Uterus (tissue), 4 donors: ENCODE data around the gene BNC1. TPM values are rescaled to one million over a fixed set of nuclear protein-coding genes. Genes with fewer than 3 reads are reported as not detected.

ENCODE experiments used
- DNase-seq, 2 donors: peaks; one replicate each; pipeline ENCODE4 v3.0.0-alpha.2; 2019 to 2020
- H3K27ac ChIP-seq, 2 donors: fragments of 200-600 bp; sonication (generic); 1 replicate in 1 of 2; 2 replicates in 1 of 2; pipeline ENCODE4 v1.5.1; 2016 to 2018
- H3K27me3 ChIP-seq, 2 donors: fragments of 200-600 bp; sonication (generic); one replicate each; pipeline ENCODE4 v1.5.1; 2018 to 2019; ENCODE audit warnings: control low read depth in 1 of 2
- H3K36me3 ChIP-seq, 2 donors: fragments of 200-600 bp; sonication (generic); one replicate each; pipeline ENCODE4 v1.5.1; 2019; ENCODE audit warnings: control low read depth in 1 of 2
- H3K4me1 ChIP-seq, 2 donors: fragments of 200-600 bp; sonication (generic); one replicate each; pipeline ENCODE4 v1.5.1; 2018 to 2019; ENCODE audit warnings: control low read depth in 1 of 2
- H3K4me3 ChIP-seq, 2 donors: fragments of 200-600 bp; sonication (generic); 1 replicate in 1 of 2; 2 replicates in 1 of 2; pipeline ENCODE4 v1.5.1; 2018 to 2019; ENCODE audit warnings: mild to moderate bottlenecking in 1 of 2
- H3K9me3 ChIP-seq, 2 donors: fragments of 200-600 bp; sonication (generic); one replicate each; pipeline ENCODE4 v1.5.1; 2019; ENCODE audit warnings: control low read depth in 1 of 2
- POLR2A ChIP-seq, 2 donors: fragments of 450-650 bp; IDR thresholded peaks; one replicate each; pipeline ENCODE4 v1.6.1; 2016; ENCODE audit warnings: antibody characterized with exemption in 2 of 2, mild to moderate bottlenecking in 1 of 2, moderate library complexity in 1 of 2
- intact Hi-C: fragments of 100-400 bp; cut with DNase I; formaldehyde crosslinking; loops from one replicate; pipeline ENCODE4 v1.15.1; 2023; ENCODE audit warnings: low total_unique reads
- total RNA-seq, 4 donors: library from RNA; depleted of rRNA in 3 of 4; stranded (reverse); fragments of >200 nt in 3 of 4; gene quantifications; one replicate each; pipeline versions ENCODE4 v1.1.0 to v1.2.4, GENCODE V29; 2014 to 2023
- TF ChIP-seq, protein P1 (sequence below), 4 experiments: fragments of 200-600 bp in 2 of 4; fragments of 450-650 bp in 2 of 4; sonication (generic) in 2 of 4; IDR thresholded peaks; one replicate each; pipeline ENCODE4 v1.5.1; 2016 to 2019; ENCODE audit warnings: antibody characterized with exemption in 4 of 4, mild to moderate bottlenecking in 2 of 4, moderate library complexity in 1 of 4
- donor health status: DM: yes; HTN: yes; CAD: no.

Gene BNC1
- total RNA-seq, 4 donors from 2014 or later = 0.49 to 2.1 (median 0.59) TPM; not detected in 1

DNA sequence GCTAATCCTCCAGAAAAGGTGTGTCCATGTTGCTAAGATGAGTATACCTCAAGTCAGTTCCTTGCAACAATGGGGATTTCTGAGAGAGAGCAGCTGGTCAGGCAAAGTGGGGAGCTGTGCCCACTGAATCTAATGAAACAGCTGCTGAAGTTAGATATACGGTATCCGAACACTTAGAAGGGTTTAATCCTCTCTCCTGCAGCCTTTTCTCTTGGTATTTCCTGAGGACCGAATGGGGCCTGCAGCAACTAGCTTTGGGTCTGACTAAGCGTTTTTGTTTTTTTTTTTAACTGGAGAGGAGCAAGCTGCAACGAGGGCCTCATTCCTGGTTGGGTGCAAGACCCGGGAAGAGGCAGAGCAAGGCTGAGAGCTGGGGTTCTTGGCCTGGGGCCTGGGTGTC lies 37.6 kb upstream of the BNC1 start:
- H3K4me1 ChIP-seq = no peaks in the 10 kb centered on the region
- H3K4me3 ChIP-seq = no peak overlapping the region
- DNase-seq = no peak
- H3K27ac ChIP-seq = no peak overlapping the region
- intact Hi-C loops = no loop called here
- TF ChIP-seq, protein P1, sequence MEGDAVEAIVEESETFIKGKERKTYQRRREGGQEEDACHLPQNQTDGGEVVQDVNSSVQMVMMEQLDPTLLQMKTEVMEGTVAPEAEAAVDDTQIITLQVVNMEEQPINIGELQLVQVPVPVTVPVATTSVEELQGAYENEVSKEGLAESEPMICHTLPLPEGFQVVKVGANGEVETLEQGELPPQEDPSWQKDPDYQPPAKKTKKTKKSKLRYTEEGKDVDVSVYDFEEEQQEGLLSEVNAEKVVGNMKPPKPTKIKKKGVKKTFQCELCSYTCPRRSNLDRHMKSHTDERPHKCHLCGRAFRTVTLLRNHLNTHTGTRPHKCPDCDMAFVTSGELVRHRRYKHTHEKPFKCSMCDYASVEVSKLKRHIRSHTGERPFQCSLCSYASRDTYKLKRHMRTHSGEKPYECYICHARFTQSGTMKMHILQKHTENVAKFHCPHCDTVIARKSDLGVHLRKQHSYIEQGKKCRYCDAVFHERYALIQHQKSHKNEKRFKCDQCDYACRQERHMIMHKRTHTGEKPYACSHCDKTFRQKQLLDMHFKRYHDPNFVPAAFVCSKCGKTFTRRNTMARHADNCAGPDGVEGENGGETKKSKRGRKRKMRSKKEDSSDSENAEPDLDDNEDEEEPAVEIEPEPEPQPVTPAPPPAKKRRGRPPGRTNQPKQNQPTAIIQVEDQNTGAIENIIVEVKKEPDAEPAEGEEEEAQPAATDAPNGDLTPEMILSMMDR (IDR thresholded peaks at IDR 0.05) = no peak
- no peak for TF ChIP-seq POLR2A (IDR thresholded peaks at IDR 0.05)
- H3K27me3 ChIP-seq = no peaks in the 10 kb centered on the region
- no peaks in the 10 kb centered on the region for H3K36me3 ChIP-seq
- H3K9me3 ChIP-seq = no peaks in the 10 kb centered on the region

DNA sequence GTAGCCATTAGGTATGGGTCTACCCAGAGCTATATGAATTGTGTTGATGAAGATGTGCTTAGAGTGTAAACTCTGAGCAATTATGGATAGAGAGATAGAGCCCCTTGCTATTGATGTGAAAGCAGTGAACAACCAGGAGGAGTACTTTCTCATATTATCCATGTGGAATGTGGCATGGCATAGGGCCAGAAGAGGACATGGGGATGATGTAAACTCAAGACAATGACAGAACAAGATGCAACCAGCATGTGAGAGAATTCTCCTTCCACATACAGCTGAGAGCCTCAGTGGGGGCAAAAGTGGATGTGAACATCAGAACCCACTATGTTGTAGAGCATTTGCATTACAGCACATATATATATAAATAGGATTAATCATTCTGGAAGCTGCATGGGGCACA lies 36.4 kb upstream of the BNC1 start:
- H3K27me3 ChIP-seq = no peaks in the 10 kb centered on the region
- intact Hi-C loops = no loop called here
- H3K4me1 ChIP-seq = no peaks in the 10 kb centered on the region
- DNase-seq = no peak
- no peak overlapping the region for H3K27ac ChIP-seq
- TF ChIP-seq, protein P1 (IDR thresholded peaks at IDR 0.05) = no peak
- TF ChIP-seq POLR2A (IDR thresholded peaks at IDR 0.05) = no peak
- no peaks in the 10 kb centered on the region for H3K9me3 ChIP-seq
- H3K4me3 ChIP-seq = no peak overlapping the region
- no peaks in the 10 kb centered on the region for H3K36me3 ChIP-seq

DNA sequence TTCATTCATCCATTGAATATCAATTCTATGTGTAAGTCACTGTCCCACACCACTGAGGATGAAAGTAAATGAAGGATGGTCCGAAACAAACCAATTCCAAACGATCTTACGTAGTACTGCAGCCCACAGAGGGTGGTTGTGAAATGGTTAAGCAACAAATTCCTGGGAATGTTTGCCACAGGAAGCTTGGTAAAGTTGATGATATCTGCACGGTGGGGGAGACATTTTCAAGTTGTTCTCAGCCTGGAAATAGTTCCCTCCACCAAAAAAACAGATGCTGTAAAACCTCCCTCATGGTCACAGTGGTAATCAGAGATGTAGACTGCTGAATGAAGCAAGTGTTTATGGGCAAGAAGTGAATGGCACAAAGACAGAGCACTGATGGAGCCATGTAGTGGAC lies 35.9 kb upstream of the BNC1 start:
- H3K9me3 ChIP-seq = no peaks in the 10 kb centered on the region
- H3K36me3 ChIP-seq = no peaks in the 10 kb centered on the region
- no peak overlapping the region for H3K4me3 ChIP-seq
- no peak overlapping the region for H3K27ac ChIP-seq
- no peaks in the 10 kb centered on the region for H3K4me1 ChIP-seq
- TF ChIP-seq, protein P1 (IDR thresholded peaks at IDR 0.05) = no peak
- TF ChIP-seq POLR2A (IDR thresholded peaks at IDR 0.05) = no peak
- DNase-seq = no peak
- no peaks in the 10 kb centered on the region for H3K27me3 ChIP-seq
- intact Hi-C loops = no loop called here

DNA sequence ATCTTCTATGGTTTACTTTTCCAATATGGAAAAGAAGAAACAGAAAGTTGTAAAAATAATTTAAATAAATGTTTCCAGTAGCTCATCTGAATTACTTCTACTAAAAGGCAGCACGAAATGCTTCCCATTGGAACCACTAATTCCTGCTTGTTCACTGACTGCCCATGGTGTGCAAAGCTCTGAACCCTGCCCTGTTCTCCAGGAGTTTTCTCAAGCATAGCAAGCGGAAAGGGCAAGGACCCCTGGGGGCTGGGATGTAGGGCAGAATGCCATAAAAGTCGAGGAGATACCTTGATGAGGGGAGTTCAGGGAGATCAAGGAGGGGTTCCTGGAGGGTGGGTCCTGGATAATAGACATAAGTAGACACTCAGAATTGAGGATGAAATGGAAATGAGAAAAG lies 35.3 kb upstream of the BNC1 start:
- intact Hi-C loops = no loop called here
- no peak for DNase-seq
- Histone ChIP-seq H3K4me3 (no peak overlapping the region), H3K4me1 (no peaks in the 10 kb centered on the region), H3K36me3 (no peaks in the 10 kb centered on the region), H3K27ac (no peak overlapping the region), H3K9me3 (no peaks in the 10 kb centered on the region), H3K27me3 (no peaks in the 10 kb centered on the region)
- TF ChIP-seq POLR2A (IDR thresholded peaks at IDR 0.05) = no peak
- TF ChIP-seq, protein P1 (IDR thresholded peaks at IDR 0.05) = no peak

DNA sequence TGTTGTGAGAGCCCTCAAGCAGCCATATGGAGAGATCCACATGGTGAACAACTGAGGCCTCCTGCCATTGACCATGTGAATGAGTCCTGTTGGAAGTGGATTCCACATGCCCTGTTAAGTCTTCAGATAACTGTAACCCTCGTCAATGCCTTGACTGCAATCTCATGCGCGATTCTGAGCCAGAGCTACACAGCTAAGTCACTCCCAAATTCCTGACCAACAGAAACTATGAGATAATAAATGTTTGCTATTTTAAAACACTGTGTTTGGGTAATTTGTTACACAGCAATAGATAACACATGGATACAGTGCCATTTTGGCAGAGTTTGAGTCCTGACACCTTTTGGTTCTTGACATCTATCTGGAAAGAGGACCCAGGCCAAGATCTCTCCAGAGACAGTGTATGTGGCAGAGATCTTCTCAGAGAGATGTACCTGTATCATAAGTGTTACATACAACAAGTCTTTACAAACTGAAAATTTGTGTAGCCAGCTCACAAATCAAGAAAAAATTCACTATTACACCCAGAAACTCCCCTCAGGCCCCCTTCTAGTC lies 34.5 kb upstream of the BNC1 start:
- H3K27me3 ChIP-seq = no peaks in the 10 kb centered on the region
- no peak for DNase-seq
- H3K9me3 ChIP-seq = no peaks in the 10 kb centered on the region
- TF ChIP-seq POLR2A (IDR thresholded peaks at IDR 0.05) = no peak
- TF ChIP-seq, protein P1 (IDR thresholded peaks at IDR 0.05) = no peak
- no peak overlapping the region for H3K4me3 ChIP-seq
- no peak overlapping the region for H3K27ac ChIP-seq
- intact Hi-C loops = no loop called here
- H3K4me1 ChIP-seq = no peaks in the 10 kb centered on the region
- no peaks in the 10 kb centered on the region for H3K36me3 ChIP-seq
